ENCODE results near the gene ZP2. TPM values are rescaled to one million over a fixed set of nuclear protein-coding genes. Genes with fewer than 3 reads are reported as not detected.
A peak's percentile ranks its signal among the peaks of the same experiment; 100 is the strongest.

ZP2 gene
- total and polyA plus RNA-seq, 9 of the 15 experiments (the other 6 are each of a cell fraction or from before 2014, with no cell fraction given): not detected

- Histone ChIP-seq H3K9ac (ENCODE audit: insufficient read depth in 1 of 2, low read depth in 2 of 2, low read length in 2 of 2) (no peak overlapping the region), H3K27me3 (ENCODE audit: control insufficient read depth in 2 of 2, insufficient read depth in 2 of 2, low read length in 2 of 2) (no peaks in the 10 kb centered on the region), H3K27ac (ENCODE audit: extremely low read depth, low read depth, low read length) (no peak overlapping the region), H3K4me2 (ENCODE audit: insufficient read depth, low read length) (no peak overlapping the region; the same call in 1 of the 2 replicates), H4K20me1 (replicated peaks; ENCODE audit: control insufficient read depth, insufficient read depth, low read length) (no peaks in the 10 kb centered on the region), H2AFZ (ENCODE audit: low read depth, low read length) (no peak overlapping the region), H3K4me3 (no peak overlapping the region), H3K79me2 (ENCODE audit: control insufficient read depth, insufficient read depth, low read length) (no peaks in the 10 kb centered on the region), H3K9me1 (ENCODE audit: control insufficient read depth, insufficient read depth, low read length) (peaks cover 3% of the 10 kb centered on the region), H3K9me3 (replicated peaks; ENCODE audit: control insufficient read depth, insufficient read depth, low read depth, low read length) (no peaks in the 10 kb centered on the region), H3K36me3 (ENCODE audit: control insufficient read depth, insufficient read depth, low read length) (peaks cover 26% of the 10 kb centered on the region), H3K4me1 (replicated peaks in 1 of 2; ENCODE audit: control insufficient read depth in 2 of 2, insufficient read depth in 2 of 2, low read length in 2 of 2) (peaks cover 0 to 7% of the 10 kb centered on the region in 2 experiments; a peak in 2 of 5 replicates)
- ATAC-seq (peak; percentile 60; the same call in 1 of the 3 replicates), FAIRE-seq (peak; percentile 74), DNase-seq (ENCODE audit: extremely low read depth in 1 of 4, low spot score in 3 of 4) (peak in 3 of 4 experiments; percentile 24 to 54 (median 44))
- intact Hi-C loops (cut with micrococcal nuclease) (no loop called here), in situ Hi-C loops (cut with MboI) (no loop called here)
- ChIA-PET CTCF (ENCODE audit: low intra/inter-chr PET ratio) (no interaction called here), POLR2A (interaction anchor here (0.6 to 1.4 kb wide), 3 partner anchors 175 to 546 kb away, joined by 3 read pairs; no protein-coding TSS in a partner anchor)
- TF ChIP-seq FOSL1 (tag; conservative IDR thresholded peaks at IDR 0.05): peak; percentile 82
- TF ChIP-seq ATF3 (IDR thresholded peaks at IDR 0.05): peak; percentile 63
- TF ChIP-seq ATF3 (CRISPR knock-in tag; conservative IDR thresholded peaks at IDR 0.05): no peak
- no peak for TF ChIP-seq ATF6 (CRISPR knock-in tag; IDR thresholded peaks at IDR 0.05)
- no peak for TF ChIP-seq ZNF274 (IDR thresholded peaks at IDR 0.05; ENCODE audit: borderline replicate concordance, low read depth, low read length)
- TF ChIP-seq TCF3 (CRISPR knock-in tag; IDR thresholded peaks at IDR 0.05): 0 out of 2 replicates have a peak, but pooled peaks have one; percentile 14
- TF ChIP-seq ZNF384 (IDR thresholded peaks at IDR 0.05; ENCODE audit: low read depth, low read length): peak; percentile 81
- peak; percentile 79 for TF ChIP-seq JUND (IDR thresholded peaks at IDR 0.05; ENCODE audit: borderline replicate concordance, low read depth, low read length)
- TF ChIP-seq JUND (tag; IDR thresholded peaks at IDR 0.05; ENCODE audit: borderline replicate concordance, low read depth, low read length): peak; percentile 65; the same call in 1 of the 3 replicates
- BruUV-seq (replicated peaks): no TSS peak
- WGBS (ENCODE audit: insufficient coverage, low coverage, missing lambda C conversion rate): 50% methylated on average over 5 of the region's 5 CpGs
Observed at GRCh38 chr16:21169249-21169981, 42.0 kb downstream of the ZP2 start.
